Ovary (tissue), 3 donors: ENCODE results near the gene CCDC3.

Experiments used
- CTCF ChIP-seq, 3 donors: fragments of 450-650 bp in 2 of 3; fragments of 200-600 bp in 1 of 3; IDR thresholded peaks; one replicate each; pipeline versions ENCODE4 v1.5.1 to v1.8.0; 2016 to 2022; ENCODE audit warnings: antibody characterized with exemption in 3 of 3, mild to moderate bottlenecking in 1 of 3
- EP300 ChIP-seq: sonication (generic); formaldehyde crosslinking; IDR thresholded peaks from one replicate; pipeline ENCODE4 v1.6.1; 2017; ENCODE audit warnings: antibody characterized with exemption
- POLR2A ChIP-seq: fragments of 450-650 bp; IDR thresholded peaks from one replicate; pipeline ENCODE4 v1.6.1; 2017; ENCODE audit warnings: antibody characterized with exemption, mild to moderate bottlenecking, moderate library complexity
- donor health status: DM: no; HTN: no; CAD: no.

DNA sequence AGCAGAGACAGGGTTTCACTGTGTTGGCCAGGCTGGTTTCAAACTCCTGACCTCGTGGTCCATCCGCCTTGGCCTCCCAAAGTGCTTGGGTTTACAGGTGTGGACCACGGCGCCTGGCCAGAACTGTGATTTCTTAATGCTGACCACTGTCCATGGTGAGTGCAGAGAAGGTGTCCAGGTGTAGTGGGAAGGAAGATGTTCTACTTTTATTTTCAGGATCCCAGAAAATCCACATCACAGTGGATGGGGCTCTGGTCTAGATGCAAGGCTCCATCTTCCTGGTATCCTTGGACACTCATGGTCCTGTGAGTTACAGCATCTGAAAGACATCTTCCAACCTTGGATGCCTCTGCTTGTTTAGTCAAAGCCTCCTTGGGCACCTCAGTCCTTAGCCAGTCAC lies 92.7 kb downstream of the CCDC3 start:
- TF ChIP-seq CTCF (IDR thresholded peaks at IDR 0.05): no peak
- no peak for TF ChIP-seq EP300
- TF ChIP-seq POLR2A: no peak
